ENCODE results near the gene THSD4. TPM values are rescaled to one million over a fixed set of nuclear protein-coding genes. Genes with fewer than 3 reads are reported as not detected.

The THSD4 gene
- total RNA-seq, 1 experiment from 2014 or later, result 0.29 TPM

DNA sequence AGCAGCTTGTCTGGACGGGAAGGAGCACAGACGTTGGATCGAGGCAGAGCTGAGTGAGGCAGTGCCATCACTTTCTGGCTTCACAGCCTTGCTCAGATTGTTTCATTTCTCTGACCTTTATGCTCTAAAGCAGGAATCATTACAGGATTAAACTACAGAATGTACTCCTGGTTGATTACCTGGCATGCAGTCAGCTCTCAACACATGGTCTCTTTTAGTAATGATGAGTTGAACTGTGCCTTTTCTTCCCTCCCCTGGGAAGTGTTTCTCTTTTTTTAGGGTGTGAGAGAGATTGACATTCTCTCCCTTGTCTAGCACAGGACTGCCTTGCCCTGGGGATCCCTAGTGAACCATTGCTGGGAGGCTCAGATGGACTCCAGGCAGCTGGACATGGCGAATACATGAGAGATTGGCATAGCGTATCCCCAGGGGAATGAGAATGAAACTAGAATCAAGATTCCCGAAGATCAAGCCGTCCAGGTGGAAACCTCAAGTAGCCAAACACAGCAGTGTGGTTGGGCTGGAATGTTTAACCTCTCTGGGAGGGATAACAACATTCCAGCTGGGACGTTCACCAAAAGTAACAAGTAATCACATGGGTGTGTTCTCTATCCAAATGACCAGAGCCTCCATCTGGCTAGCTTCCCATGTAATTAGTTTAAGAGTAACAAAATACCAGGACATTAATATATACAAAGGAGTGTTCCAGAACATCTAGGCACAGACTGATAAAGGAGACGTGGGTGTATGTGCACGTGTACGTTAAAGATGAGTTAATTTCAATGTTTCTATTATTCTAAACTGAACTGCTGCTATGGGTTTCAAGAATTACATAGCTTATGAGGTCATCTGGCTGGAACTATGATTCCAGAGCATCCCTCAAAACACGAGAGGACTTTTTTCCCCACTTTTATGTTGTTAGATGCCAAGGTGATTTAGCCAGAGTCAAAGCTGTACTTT is 576.5 kb downstream of the THSD4 start:
- H3K27me3 Mint-ChIP-seq (ENCODE audit: insufficient read depth, unreplicated experiment), result no peaks in the 10 kb centered on the region
- Histone ChIP-seq H3K9me3 (no peaks in the 10 kb centered on the region), H3K36me3 (ENCODE audit: control insufficient read depth, insufficient read depth, low read length) (no peaks in the 10 kb centered on the region), H3K4me1 (no peaks in the 10 kb centered on the region), H3K4me3 (ENCODE audit: low read depth, low read length) (no peak overlapping the region), H3K27me3 (replicated peaks; ENCODE audit: control insufficient read depth, insufficient read depth, low read length) (no peaks in the 10 kb centered on the region)
- H3K27ac Mint-ChIP-seq (ENCODE audit: unreplicated experiment), result peak overlapping the region; percentile 43
- TF ChIP-seq, protein P1, sequence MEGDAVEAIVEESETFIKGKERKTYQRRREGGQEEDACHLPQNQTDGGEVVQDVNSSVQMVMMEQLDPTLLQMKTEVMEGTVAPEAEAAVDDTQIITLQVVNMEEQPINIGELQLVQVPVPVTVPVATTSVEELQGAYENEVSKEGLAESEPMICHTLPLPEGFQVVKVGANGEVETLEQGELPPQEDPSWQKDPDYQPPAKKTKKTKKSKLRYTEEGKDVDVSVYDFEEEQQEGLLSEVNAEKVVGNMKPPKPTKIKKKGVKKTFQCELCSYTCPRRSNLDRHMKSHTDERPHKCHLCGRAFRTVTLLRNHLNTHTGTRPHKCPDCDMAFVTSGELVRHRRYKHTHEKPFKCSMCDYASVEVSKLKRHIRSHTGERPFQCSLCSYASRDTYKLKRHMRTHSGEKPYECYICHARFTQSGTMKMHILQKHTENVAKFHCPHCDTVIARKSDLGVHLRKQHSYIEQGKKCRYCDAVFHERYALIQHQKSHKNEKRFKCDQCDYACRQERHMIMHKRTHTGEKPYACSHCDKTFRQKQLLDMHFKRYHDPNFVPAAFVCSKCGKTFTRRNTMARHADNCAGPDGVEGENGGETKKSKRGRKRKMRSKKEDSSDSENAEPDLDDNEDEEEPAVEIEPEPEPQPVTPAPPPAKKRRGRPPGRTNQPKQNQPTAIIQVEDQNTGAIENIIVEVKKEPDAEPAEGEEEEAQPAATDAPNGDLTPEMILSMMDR (IDR thresholded peaks at IDR 0.05; ENCODE audit: insufficient read depth in 1 of 2, low read depth in 1 of 2, low read length in 1 of 2, severe bottlenecking in 1 of 2, unreplicated experiment in 1 of 2), result no peak
- H3K4me3 Mint-ChIP-seq (ENCODE audit: unreplicated experiment), result no peak overlapping the region
- DNase-seq, result no peak
- H3K9me3 Mint-ChIP-seq (ENCODE audit: unreplicated experiment), result peaks cover 13% of the 10 kb centered on the region
- intact Hi-C loops (cut with micrococcal nuclease; ENCODE audit: unreplicated experiment), result no loop called here
- ChIA-PET CTCF (interaction anchor here (1.2 kb wide), 1 partner anchor 52 kb away, joined by 7 read pairs; no protein-coding TSS in a partner anchor), POLR2A (no interaction called here)
- BruUV-seq (replicated peaks), result no TSS peak
- peaks cover 16% of the 10 kb centered on the region for H3K4me1 Mint-ChIP-seq (ENCODE audit: low read depth, unreplicated experiment)
- H3K36me3 Mint-ChIP-seq (ENCODE audit: insufficient read depth, unreplicated experiment), result no peaks in the 10 kb centered on the region

DNA sequence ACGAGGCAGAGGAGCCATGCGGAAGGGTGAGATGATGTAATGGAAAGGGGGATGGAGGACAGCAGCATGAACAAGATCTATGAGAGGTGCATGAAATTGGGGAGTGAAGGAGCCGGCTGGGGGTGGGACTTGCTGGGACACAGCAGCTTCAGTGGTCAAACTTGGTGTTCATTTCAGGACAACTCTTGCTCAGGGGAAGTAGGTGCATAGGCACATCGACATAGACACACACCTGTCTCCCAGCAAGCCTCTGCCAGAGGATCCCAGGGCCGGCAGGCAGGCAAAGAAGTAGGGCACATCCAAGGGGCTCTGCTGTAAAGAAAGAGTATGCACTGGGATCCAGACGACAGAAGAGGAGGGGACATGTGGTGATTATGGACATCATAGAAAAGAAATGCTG is 582.0 kb downstream of the THSD4 start:
- Histone ChIP-seq H3K36me3 (ENCODE audit: control insufficient read depth, insufficient read depth, low read length) (no peaks in the 10 kb centered on the region), H3K9me3 (no peaks in the 10 kb centered on the region), H3K27me3 (replicated peaks; ENCODE audit: control insufficient read depth, insufficient read depth, low read length) (no peaks in the 10 kb centered on the region), H3K4me1 (no peaks in the 10 kb centered on the region), H3K4me3 (ENCODE audit: low read depth, low read length) (no peak overlapping the region)
- no peaks in the 10 kb centered on the region for H3K36me3 Mint-ChIP-seq (ENCODE audit: insufficient read depth, unreplicated experiment)
- intact Hi-C loops (cut with micrococcal nuclease; ENCODE audit: unreplicated experiment), result no loop called here
- DNase-seq, result no peak
- ChIA-PET POLR2A (no interaction called here), CTCF (no interaction called here)
- H3K27me3 Mint-ChIP-seq (ENCODE audit: insufficient read depth, unreplicated experiment), result no peaks in the 10 kb centered on the region
- no TSS peak for BruUV-seq (replicated peaks)
- H3K9me3 Mint-ChIP-seq (ENCODE audit: unreplicated experiment), result no peaks in the 10 kb centered on the region
- peaks cover 20% of the 10 kb centered on the region for H3K4me1 Mint-ChIP-seq (ENCODE audit: low read depth, unreplicated experiment)
- no peak overlapping the region for H3K27ac Mint-ChIP-seq (ENCODE audit: unreplicated experiment)
- no peak overlapping the region for H3K4me3 Mint-ChIP-seq (ENCODE audit: unreplicated experiment)
- TF ChIP-seq, protein P1 (IDR thresholded peaks at IDR 0.05; ENCODE audit: insufficient read depth in 1 of 2, low read depth in 1 of 2, low read length in 1 of 2, severe bottlenecking in 1 of 2, unreplicated experiment in 1 of 2), result no peak

DNA sequence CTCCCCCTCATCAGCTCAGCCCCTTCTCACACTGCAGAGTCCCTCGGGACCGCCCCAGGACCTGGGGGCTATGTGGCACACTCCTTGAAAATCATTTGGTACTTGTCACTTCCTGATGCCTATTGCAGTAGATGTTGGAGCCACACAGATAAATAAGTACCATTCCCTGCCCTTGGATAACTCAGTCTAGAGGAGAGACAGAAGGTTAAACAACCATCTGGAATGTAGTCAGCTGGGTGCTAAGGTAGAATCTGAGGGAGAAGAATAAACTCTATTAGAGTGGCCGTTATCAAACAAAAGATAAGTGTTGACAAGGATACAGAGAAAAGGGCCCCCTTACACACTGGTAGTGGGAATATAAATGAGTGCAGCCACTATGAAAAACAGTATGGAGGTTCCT is 582.8 kb downstream of the THSD4 start:
- no TSS peak for BruUV-seq (replicated peaks)
- no peak overlapping the region for H3K4me3 ChIP-seq (ENCODE audit: low read depth, low read length)
- ChIA-PET POLR2A (no interaction called here), CTCF (no interaction called here)
- TF ChIP-seq, protein P1 (IDR thresholded peaks at IDR 0.05; ENCODE audit: insufficient read depth in 1 of 2, low read depth in 1 of 2, low read length in 1 of 2, severe bottlenecking in 1 of 2, unreplicated experiment in 1 of 2), result no peak
- Mint-ChIP-seq H3K9me3 (ENCODE audit: unreplicated experiment) (no peaks in the 10 kb centered on the region), H3K4me3 (ENCODE audit: unreplicated experiment) (no peak overlapping the region), H3K27ac (ENCODE audit: unreplicated experiment) (no peak overlapping the region), H3K4me1 (ENCODE audit: low read depth, unreplicated experiment) (peaks cover 14% of the 10 kb centered on the region), H3K27me3 (ENCODE audit: insufficient read depth, unreplicated experiment) (no peaks in the 10 kb centered on the region), H3K36me3 (ENCODE audit: insufficient read depth, unreplicated experiment) (no peaks in the 10 kb centered on the region)
- intact Hi-C loops (cut with micrococcal nuclease; ENCODE audit: unreplicated experiment), result no loop called here
- no peaks in the 10 kb centered on the region for H3K27me3 ChIP-seq (replicated peaks; ENCODE audit: control insufficient read depth, insufficient read depth, low read length)
- H3K4me1 ChIP-seq, result no peaks in the 10 kb centered on the region
- no peak for DNase-seq
- no peaks in the 10 kb centered on the region for H3K9me3 ChIP-seq
- no peaks in the 10 kb centered on the region for H3K36me3 ChIP-seq (ENCODE audit: control insufficient read depth, insufficient read depth, low read length)
